Right cardiac atrium (tissue), 5 donors: Measurements from ENCODE around the gene GPHA2. TPM values are rescaled to one million over a fixed set of nuclear protein-coding genes. Genes with fewer than 3 reads are reported as not detected.

Source experiments
- ATAC-seq, 2 donors: fragments of 200-7000 bp; cut with Tn5 transposase; one replicate each; pipeline versions ENCODE4 v1.8.0 to v1.9.1; 2020; ENCODE audit warnings: moderate library complexity in 2 of 2, mild to moderate bottlenecking in 1 of 2
- DNase-seq, 3 donors: peaks; one replicate each; pipeline ENCODE4 v3.0.0-alpha.2; 2020
- H3K27ac ChIP-seq: one replicate; pipeline ENCODE4 v1.5.1; 2013; ENCODE audit warnings: mild to moderate bottlenecking, low read length, control low read depth, moderate library complexity
- H3K27me3 ChIP-seq: one replicate; pipeline ENCODE4 v1.6.1; 2013; ENCODE audit not compliant: control insufficient read depth, insufficient read depth
- H3K4me1 ChIP-seq: one replicate; pipeline ENCODE4 v1.6.1; 2013; ENCODE audit warnings: low read length; ENCODE audit not compliant: control insufficient read depth, insufficient read depth
- H3K4me3 ChIP-seq: one replicate; pipeline ENCODE4 v1.5.1; 2013; ENCODE audit warnings: low read length, control low read depth
- H3K9me3 ChIP-seq: one replicate; pipeline ENCODE4 v1.6.1; 2013; ENCODE audit warnings: low read length; ENCODE audit not compliant: control insufficient read depth
- WGBS: extraction: QIAGEN DNeasy Blood & Tissue Kit; methylation state at CpG from one replicate; pipeline ENCODE4 v1.1.7; 2013; 5-methylcytosine and 5-hydroxymethylcytosine counted together
- intact Hi-C, 4 donors: fragments of 100-400 bp; cut with DNase I; formaldehyde crosslinking; loops; one replicate each; pipeline versions ENCODE4 v1.11.0 to v1.14.0; 2022 to 2023
- polyA plus RNA-seq: library from polyadenylated mRNA; stranded (reverse); fragments of 200-250 nt; gene quantifications from one replicate; pipeline ENCODE4 v1.2.3, GENCODE V29; 2013
- total RNA-seq, 4 donors: library from RNA; stranded (reverse); fragmentation: NEBNext Ultra II Directional; extraction: Animal tissue kit (Norgen Biotek cat#: 25700); gene quantifications; one replicate each; pipeline ENCODE4 v1.2.1, GENCODE V29; 2021
- donor health status: healthy with polysubstance abuse.
- donor health status: DM: no; HTN: yes; CAD: no.
- donor health status: DM: no; HTN: no; CAD: no.
- donor health status: DM: no; HTN: yes; CAD: no; lungs with severe emphysema.
- donor health status: DM: yes; HTN: yes; CAD: no.

GPHA2 gene
- total and polyA plus RNA-seq, 5 donors: not detected

- no peaks in the 10 kb centered on the region for H3K9me3 ChIP-seq
- WGBS: 5% methylated on average over 6 of the region's 6 CpGs
- intact Hi-C loops: no loop called here
- ATAC-seq: no peak
- H3K4me3 ChIP-seq: peak overlapping the region; percentile 89
- no peaks in the 10 kb centered on the region for H3K27me3 ChIP-seq
- no peaks in the 10 kb centered on the region for H3K4me1 ChIP-seq
- no peak for DNase-seq
- H3K27ac ChIP-seq: peak overlapping the region; percentile 63
These were observed 18.1 kb downstream of the GPHA2 start for GRCh38 chr11:64917663-64917995.

GRCh38 chr11:64916775-64917662, 18.7 kb downstream of the GPHA2 start, which contains the start of gene ATG2A:
Gene ATG2A (minus strand): TSS chr11:64917209. CDS start chr11:64917135, 74 bp downstream.
- DNase-seq: peak; percentile 99 to 100 (median 100)
- Histone ChIP-seq H3K9me3 (no peaks in the 10 kb centered on the region), H3K27ac (peak within 1 kb of the TSS; percentile 73), H3K4me1 (no peaks in the 10 kb centered on the region), H3K27me3 (no peaks in the 10 kb centered on the region), H3K4me3 (peak within 1 kb of the TSS; percentile 89)
- intact Hi-C loops: no loop called here
- WGBS: under 1% methylated on average over 57 of the region's 57 CpGs
- ATAC-seq: peak; percentile 97 to 98

- WGBS: 6% methylated on average over 23 of the region's 23 CpGs
- DNase-seq (peak; percentile 46 to 72 (median 67)), ATAC-seq (peak in 1 of 2 donors; percentile 17)
- H3K4me1 ChIP-seq: no peaks in the 10 kb centered on the region
- no peak overlapping the region for H3K27ac ChIP-seq
- H3K4me3 ChIP-seq: peak overlapping the region; percentile 89
- H3K27me3 ChIP-seq: no peaks in the 10 kb centered on the region
- intact Hi-C loops: no loop called here
- no peaks in the 10 kb centered on the region for H3K9me3 ChIP-seq
These were observed 19.5 kb downstream of the GPHA2 start for GRCh38 chr11:64916040-64916774.

GRCh38 chr11:64915376-64915887, 20.3 kb downstream of the GPHA2 start:
- peak in 2 of 3 donors; percentile 8 to 16 for DNase-seq
- H3K4me3 ChIP-seq: no peak overlapping the region
- H3K27me3 ChIP-seq: no peaks in the 10 kb centered on the region
- no peak overlapping the region for H3K27ac ChIP-seq
- H3K9me3 ChIP-seq: no peaks in the 10 kb centered on the region
- no peaks in the 10 kb centered on the region for H3K4me1 ChIP-seq
- 67% methylated on average over 7 of the region's 7 CpGs for WGBS
- intact Hi-C loops: no loop called here
- no peak for ATAC-seq

- ATAC-seq: no peak
- H3K27ac ChIP-seq: no peak overlapping the region
- no peaks in the 10 kb centered on the region for H3K9me3 ChIP-seq
- no peaks in the 10 kb centered on the region for H3K4me1 ChIP-seq
- H3K4me3 ChIP-seq: no peak overlapping the region
- 96% methylated on average over 17 of the region's 17 CpGs for WGBS
- peak in 2 of 3 donors; percentile 47 to 61 for DNase-seq
- no peaks in the 10 kb centered on the region for H3K27me3 ChIP-seq
- intact Hi-C loops: no loop called here
These were observed 21.6 kb downstream of the GPHA2 start for GRCh38 chr11:64914123-64914522.

- Histone ChIP-seq H3K4me1 (no peaks in the 10 kb centered on the region), H3K4me3 (no peak overlapping the region), H3K9me3 (no peaks in the 10 kb centered on the region), H3K27ac (no peak overlapping the region), H3K27me3 (no peaks in the 10 kb centered on the region)
- ATAC-seq: no peak
- intact Hi-C loops: no loop called here
- DNase-seq: peak in 2 of 3 donors; percentile 40 to 57
- 93% methylated on average over 18 of the region's 18 CpGs for WGBS
These were observed 22.4 kb downstream of the GPHA2 start for GRCh38 chr11:64913171-64913727.

GRCh38 chr11:64911689-64912088, 24.0 kb downstream of the GPHA2 start:
- DNase-seq: no peak
- H3K4me1 ChIP-seq: no peaks in the 10 kb centered on the region
- no peak overlapping the region for H3K4me3 ChIP-seq
- intact Hi-C loops: no loop called here
- 88% methylated on average over 9 of the region's 9 CpGs for WGBS
- ATAC-seq: no peak
- no peaks in the 10 kb centered on the region for H3K9me3 ChIP-seq
- no peaks in the 10 kb centered on the region for H3K27me3 ChIP-seq
- no peak overlapping the region for H3K27ac ChIP-seq

GRCh38 chr11:64911142-64911541, 24.6 kb downstream of the GPHA2 start:
- no peaks in the 10 kb centered on the region for H3K27me3 ChIP-seq
- intact Hi-C loops: no loop called here
- H3K4me3 ChIP-seq: no peak overlapping the region
- no peaks in the 10 kb centered on the region for H3K9me3 ChIP-seq
- 82% methylated on average over 7 of the region's 7 CpGs for WGBS
- no peak for DNase-seq
- no peaks in the 10 kb centered on the region for H3K4me1 ChIP-seq
- no peak overlapping the region for H3K27ac ChIP-seq
- ATAC-seq: no peak

- DNase-seq: no peak
- intact Hi-C loops: no loop called here
- Histone ChIP-seq H3K27me3 (no peaks in the 10 kb centered on the region), H3K9me3 (no peaks in the 10 kb centered on the region), H3K4me1 (no peaks in the 10 kb centered on the region), H3K27ac (no peak overlapping the region), H3K4me3 (no peak overlapping the region)
- ATAC-seq: no peak
- WGBS: 94% methylated on average over 27 of the region's 27 CpGs
These were observed 25.1 kb downstream of the GPHA2 start for GRCh38 chr11:64910451-64911093.

GRCh38 chr11:64909653-64910343, 25.9 kb downstream of the GPHA2 start:
- Histone ChIP-seq H3K4me3 (no peak overlapping the region), H3K27ac (no peak overlapping the region), H3K4me1 (no peaks in the 10 kb centered on the region), H3K27me3 (no peaks in the 10 kb centered on the region), H3K9me3 (no peaks in the 10 kb centered on the region)
- 91% methylated on average over 39 of the region's 39 CpGs for WGBS
- ATAC-seq: no peak
- intact Hi-C loops: no loop called here
- DNase-seq: peak in 1 of 3 donors; percentile 65
